ENCODE measurements around the gene CREB3L2.

DNA sequence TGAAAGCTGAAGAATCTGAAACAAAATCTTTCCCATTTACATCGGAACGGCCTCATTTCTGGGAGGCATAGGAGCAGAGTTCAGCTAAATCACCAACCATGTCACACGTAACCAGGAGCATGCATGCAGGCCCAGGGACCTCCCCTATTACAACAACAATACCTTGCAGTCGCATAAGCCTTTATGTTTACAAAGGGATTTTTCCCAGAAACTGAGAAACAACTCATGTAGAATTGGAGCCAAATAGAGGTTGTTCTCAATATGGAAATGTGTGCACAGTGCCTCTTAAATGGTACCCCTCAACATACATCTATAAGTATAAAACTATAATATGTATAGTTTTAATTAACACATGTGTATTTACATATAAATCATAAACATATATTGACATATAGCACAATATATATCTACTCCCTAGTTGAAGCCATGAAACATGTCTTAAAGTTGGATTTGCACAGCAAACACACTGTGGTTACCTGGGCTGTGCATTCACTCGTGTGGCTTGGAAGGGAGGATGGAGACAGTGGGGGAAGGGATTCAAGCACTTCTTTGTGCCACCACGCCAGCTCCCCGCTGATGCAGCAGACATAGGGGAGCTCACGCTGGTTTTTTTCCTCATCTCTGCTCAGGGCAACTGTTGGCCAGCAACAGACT, 120.2 kb downstream of the CREB3L2 start:
- TF ChIP-seq, protein P1, sequence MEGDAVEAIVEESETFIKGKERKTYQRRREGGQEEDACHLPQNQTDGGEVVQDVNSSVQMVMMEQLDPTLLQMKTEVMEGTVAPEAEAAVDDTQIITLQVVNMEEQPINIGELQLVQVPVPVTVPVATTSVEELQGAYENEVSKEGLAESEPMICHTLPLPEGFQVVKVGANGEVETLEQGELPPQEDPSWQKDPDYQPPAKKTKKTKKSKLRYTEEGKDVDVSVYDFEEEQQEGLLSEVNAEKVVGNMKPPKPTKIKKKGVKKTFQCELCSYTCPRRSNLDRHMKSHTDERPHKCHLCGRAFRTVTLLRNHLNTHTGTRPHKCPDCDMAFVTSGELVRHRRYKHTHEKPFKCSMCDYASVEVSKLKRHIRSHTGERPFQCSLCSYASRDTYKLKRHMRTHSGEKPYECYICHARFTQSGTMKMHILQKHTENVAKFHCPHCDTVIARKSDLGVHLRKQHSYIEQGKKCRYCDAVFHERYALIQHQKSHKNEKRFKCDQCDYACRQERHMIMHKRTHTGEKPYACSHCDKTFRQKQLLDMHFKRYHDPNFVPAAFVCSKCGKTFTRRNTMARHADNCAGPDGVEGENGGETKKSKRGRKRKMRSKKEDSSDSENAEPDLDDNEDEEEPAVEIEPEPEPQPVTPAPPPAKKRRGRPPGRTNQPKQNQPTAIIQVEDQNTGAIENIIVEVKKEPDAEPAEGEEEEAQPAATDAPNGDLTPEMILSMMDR (IDR thresholded peaks at IDR 0.05), result no peak
- TF ChIP-seq NR3C1 (CRISPR knock-in tag; conservative IDR thresholded peaks at IDR 0.05; ENCODE audit: low read depth) (no peak), ZBTB21 (CRISPR knock-in tag; IDR thresholded peaks at IDR 0.05; ENCODE audit: borderline replicate concordance) (no peak)
- TF ChIP-seq, protein P2, sequence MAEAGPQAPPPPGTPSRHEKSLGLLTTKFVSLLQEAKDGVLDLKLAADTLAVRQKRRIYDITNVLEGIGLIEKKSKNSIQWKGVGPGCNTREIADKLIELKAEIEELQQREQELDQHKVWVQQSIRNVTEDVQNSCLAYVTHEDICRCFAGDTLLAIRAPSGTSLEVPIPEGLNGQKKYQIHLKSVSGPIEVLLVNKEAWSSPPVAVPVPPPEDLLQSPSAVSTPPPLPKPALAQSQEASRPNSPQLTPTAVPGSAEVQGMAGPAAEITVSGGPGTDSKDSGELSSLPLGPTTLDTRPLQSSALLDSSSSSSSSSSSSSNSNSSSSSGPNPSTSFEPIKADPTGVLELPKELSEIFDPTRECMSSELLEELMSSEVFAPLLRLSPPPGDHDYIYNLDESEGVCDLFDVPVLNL (CRISPR knock-in tag; IDR thresholded peaks at IDR 0.05; ENCODE audit: borderline replicate concordance, low read depth), result no peak
